ENCODE data around the gene VPS35.
"Not testable (repeated sequence)": the region's sequence is repeated elsewhere in the genome, so short reads cannot be mapped to it uniquely, and the experiment has no call there.

Gene VPS35

GRCh38 chr16:46711106-46712058 lies 22.4 kb upstream of the VPS35 start:
- DNase-seq, result no peak

- no peak for DNase-seq
Measured at GRCh38 chr16:46709469-46710005, 20.6 kb upstream of the VPS35 start.

- DNase-seq, result no peak
Measured at GRCh38 chr16:46706642-46707041, 17.7 kb upstream of the VPS35 start.

GRCh38 chr16:46702030-46702429 lies 13.1 kb upstream of the VPS35 start:
- DNase-seq, result no peak

- DNase-seq, result no peak
Measured at GRCh38 chr16:46701615-46702014, 12.6 kb upstream of the VPS35 start.

- DNase-seq, result no peak
Measured at GRCh38 chr16:46700048-46700447, 11.1 kb upstream of the VPS35 start.

GRCh38 chr16:46696957-46697356 lies 8.0 kb upstream of the VPS35 start:
- DNase-seq, result no peak

- DNase-seq, result no peak
Measured at GRCh38 chr16:46695937-46696336, 7.0 kb upstream of the VPS35 start.

- no peak for DNase-seq
Measured at GRCh38 chr16:46693598-46693997, 4.6 kb upstream of the VPS35 start.

- no peak for DNase-seq
Measured at GRCh38 chr16:46691726-46692125, 2.7 kb upstream of the VPS35 start.

- no peak for DNase-seq
Measured at GRCh38 chr16:46690281-46691178, 1.6 kb upstream of the VPS35 start.

GRCh38 chr16:46689365-46690280 lies 645 bp upstream of the VPS35 start, which contains the start of gene ORC6:
Gene ORC6 (plus strand): TSS chr16:46689659. CDS start chr16:46689706, 47 bp downstream.
- DNase-seq, result peak; percentile 98

- DNase-seq, result peak; percentile 3
Measured at GRCh38 chr16:46688101-46688653, 801 bp downstream of the VPS35 start.

- DNase-seq, result no peak
Measured at GRCh38 chr16:46687486-46687885, 1.5 kb downstream of the VPS35 start.

- DNase-seq, result no peak
Measured at GRCh38 chr16:46686815-46687473, 2.0 kb downstream of the VPS35 start.

GRCh38 chr16:46681867-46682266 lies 7.1 kb downstream of the VPS35 start:
- not testable (repeated sequence) for DNase-seq

GRCh38 chr16:46677943-46678342 lies 11.0 kb downstream of the VPS35 start:
- DNase-seq, result not testable (repeated sequence)

- peak; percentile 23 for DNase-seq
Measured at GRCh38 chr16:46673320-46674013, 15.5 kb downstream of the VPS35 start.

- no peak for DNase-seq
Measured at GRCh38 chr16:46662123-46662522, 26.9 kb downstream of the VPS35 start.

- DNase-seq, result no peak
Measured at GRCh38 chr16:46658925-46659324, 30.1 kb downstream of the VPS35 start.

- DNase-seq, result no peak
Measured at GRCh38 chr16:46651305-46651704, 37.7 kb downstream of the VPS35 start.

Measured in stimulated activated CD4-positive, alpha-beta T cell treated with anti-CD3 and anti-CD28 coated beads, Interleukin-4, amount 100 ng/mL, for 1 hour (primary cell).